ENCODE data around the gene MYBPH. TPM values are rescaled to one million over a fixed set of nuclear protein-coding genes. Genes with fewer than 3 reads are reported as not detected.

MYBPH gene
- total RNA-seq, 4 donors from 2014 or later, result not detected

DNA sequence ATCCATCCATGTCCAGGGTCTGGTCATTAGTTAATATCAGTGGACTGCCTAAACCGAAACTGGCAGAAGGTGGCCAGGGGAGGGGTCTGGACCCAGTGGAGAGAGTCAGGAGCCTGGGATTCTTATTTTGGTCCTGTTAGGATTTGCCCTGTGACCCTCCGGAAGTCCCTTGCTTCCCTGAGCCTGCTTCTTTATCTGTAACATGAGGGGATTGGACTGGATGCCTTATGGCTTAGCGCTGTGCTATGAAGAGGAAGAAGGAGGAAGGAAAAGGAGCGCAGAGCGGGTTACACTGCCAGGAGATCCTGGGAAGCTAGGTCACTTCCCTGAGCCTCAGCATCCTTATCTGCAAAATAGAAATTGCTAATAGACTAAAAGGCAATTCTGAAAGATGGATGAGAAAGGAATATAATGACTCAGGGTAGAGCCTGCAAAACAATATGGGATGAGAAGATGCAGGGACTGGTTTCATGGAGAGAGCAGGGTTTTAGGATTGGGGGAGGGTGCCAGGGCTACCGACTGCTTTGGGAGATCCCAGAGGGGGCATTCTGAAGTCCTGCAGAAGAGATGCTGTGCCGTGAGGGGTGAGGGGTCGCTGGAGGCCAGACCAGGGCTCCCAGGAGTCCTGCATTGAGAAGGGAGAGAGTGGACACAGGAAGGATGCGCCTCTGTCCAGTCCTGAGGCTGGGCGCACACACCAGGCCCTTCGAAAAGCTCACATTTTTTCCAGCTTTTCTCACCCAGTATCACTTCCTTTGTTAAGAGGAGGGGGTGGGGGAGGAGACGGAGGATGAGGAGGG lies 48.6 kb downstream of the MYBPH start:
- Histone ChIP-seq H3K4me3 (peak overlapping the region in 3 of 4 donors; percentile 34 to 64 (median 36)), H3K36me3 (no peaks in the 10 kb centered on the region), H3K27ac (peak overlapping the region in 3 of 4 donors; percentile 43 to 64 (median 54)), H3K4me1 (peaks cover 13 to 50% (median 21%) of the 10 kb centered on the region in 3 donors), H3K9me3 (no peaks in the 10 kb centered on the region), H3K27me3 (peaks cover 0 to 82% (median 0%) of the 10 kb centered on the region in 4 donors)
- 25 to 28% methylated on average over 8 to 9 of the region's 12 CpGs for WGBS, 2 donors
- TF ChIP-seq CTCF (IDR thresholded peaks at IDR 0.05) (no peak), POLR2A (IDR thresholded peaks at IDR 0.05) (no peak)
- DNase-seq, result no peak
- intact Hi-C loops (cut with DNase I), result no loop called here

DNA sequence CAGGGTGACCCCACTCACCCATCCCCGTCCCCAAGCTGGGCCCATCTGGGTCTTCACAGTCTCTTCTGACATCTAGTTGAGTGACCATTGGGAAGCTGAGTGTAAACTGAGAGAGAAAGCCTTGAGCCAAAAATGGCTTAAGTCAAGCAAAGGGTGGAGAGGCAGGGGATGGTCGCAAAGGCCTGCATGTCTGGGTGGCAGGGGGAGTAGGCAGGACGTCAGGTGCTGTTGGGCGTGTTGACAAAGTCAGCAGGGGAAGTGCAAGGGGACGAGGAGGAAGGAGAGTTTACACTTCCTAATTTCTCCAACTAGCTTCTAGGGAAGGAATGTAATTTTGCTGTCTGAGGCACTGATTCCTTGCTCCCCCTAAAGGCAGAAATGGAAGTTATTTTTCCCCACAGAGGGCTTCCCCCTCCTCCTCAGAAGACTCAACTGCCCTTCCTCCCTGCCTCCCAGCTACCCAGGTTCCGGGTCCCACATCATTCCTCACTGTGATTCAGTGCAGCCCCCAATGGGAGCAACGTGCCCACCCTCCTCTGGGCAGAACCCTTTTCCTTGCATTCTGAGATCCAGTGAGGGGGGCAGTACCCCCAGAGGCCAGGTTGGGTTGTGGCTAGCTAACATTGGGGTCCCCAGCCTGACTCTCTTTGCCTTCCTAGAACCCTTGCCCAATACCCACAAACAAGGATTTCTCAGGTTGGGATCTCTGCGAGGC lies 49.3 kb downstream of the MYBPH start:
- Histone ChIP-seq H3K27me3 (peaks cover 0 to 89% (median 0%) of the 10 kb centered on the region in 4 donors), H3K36me3 (no peaks in the 10 kb centered on the region), H3K4me1 (peaks cover 13 to 50% (median 21%) of the 10 kb centered on the region in 3 donors), H3K27ac (peak overlapping the region in 1 of 4 donors; percentile 5), H3K4me3 (no peak overlapping the region), H3K9me3 (no peaks in the 10 kb centered on the region)
- intact Hi-C loops (cut with DNase I), result no loop called here
- DNase-seq, result no peak
- 20 to 32% methylated on average over 6 to 7 of the region's 8 CpGs for WGBS, 2 donors
- TF ChIP-seq CTCF (IDR thresholded peaks at IDR 0.05) (peak in 2 of 6 experiments; percentile 15 to 33), POLR2A (IDR thresholded peaks at IDR 0.05) (no peak)

DNA sequence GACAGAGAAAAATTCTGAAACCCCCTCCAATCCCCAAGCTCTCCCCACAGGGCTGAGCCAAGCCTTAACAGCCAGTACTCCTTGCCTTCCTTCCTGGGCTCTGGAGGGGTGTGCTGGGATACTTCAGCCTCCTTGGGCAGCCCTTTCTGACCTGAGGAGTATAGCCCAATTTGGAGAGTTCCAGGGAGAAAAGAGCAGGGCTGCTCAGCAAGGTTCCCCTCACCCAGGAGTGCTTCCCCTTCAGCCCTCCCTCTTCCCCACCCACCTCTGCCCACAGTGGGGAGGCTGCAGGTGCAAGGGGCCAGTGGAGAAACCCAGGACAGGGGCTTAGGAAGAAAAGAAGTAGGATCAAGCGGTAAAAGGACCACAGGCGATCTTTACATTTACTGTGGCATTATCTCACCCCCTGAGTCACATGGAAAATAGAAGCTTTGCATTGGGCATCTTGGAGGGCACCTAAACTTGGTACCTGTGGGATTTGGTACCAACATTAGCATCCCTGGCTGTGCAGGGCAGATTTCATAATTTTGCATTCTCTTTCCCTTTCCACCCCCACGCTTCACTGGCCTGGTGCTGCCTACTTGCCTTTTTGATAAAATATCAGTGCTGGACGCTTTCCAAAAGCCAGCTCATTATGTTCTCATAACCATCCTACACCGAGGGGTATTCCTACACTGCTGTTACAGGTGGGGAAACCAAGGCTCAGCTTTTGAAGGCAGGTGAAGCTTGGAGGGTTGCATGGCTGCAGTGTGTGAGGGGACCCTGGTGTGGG lies 50.9 kb downstream of the MYBPH start:
- Histone ChIP-seq H3K4me1 (peaks cover 13 to 42% (median 21%) of the 10 kb centered on the region in 3 donors), H3K9me3 (no peaks in the 10 kb centered on the region), H3K4me3 (no peak overlapping the region), H3K27me3 (peaks cover 0 to 99% (median 0%) of the 10 kb centered on the region in 4 donors), H3K36me3 (no peaks in the 10 kb centered on the region), H3K27ac (no peak overlapping the region)
- TF ChIP-seq CTCF (IDR thresholded peaks at IDR 0.05), result no peak
- DNase-seq, result no peak
- intact Hi-C loops (cut with DNase I), result no loop called here
- 56 to 75% methylated on average over 5 of the region's 5 CpGs for WGBS, 2 donors

DNA sequence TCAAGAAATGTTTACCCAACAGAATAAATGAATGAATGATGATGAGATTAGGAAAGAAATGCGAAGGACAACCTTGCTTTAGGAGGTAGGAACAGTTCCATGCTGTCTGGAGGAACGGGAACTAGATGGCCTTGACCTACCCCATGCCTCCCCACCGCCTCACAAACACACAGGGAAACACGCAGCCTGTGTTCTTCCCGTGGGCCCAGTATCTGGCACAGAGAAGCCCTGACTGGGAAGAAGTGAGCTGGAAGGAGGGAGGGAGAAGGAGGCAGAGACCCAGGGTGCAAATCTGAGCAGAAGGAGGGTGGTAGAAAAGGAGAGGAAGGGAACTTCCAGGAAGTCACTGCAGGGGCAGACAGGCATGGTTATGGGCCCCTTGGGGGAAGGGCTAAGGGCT lies 51.6 kb downstream of the MYBPH start:
- Histone ChIP-seq H3K27me3 (peaks cover 0 to 100% (median 2%) of the 10 kb centered on the region in 4 donors), H3K4me3 (no peak overlapping the region), H3K4me1 (peaks cover 13 to 34% (median 21%) of the 10 kb centered on the region in 3 donors), H3K36me3 (no peaks in the 10 kb centered on the region), H3K27ac (no peak overlapping the region), H3K9me3 (no peaks in the 10 kb centered on the region)
- WGBS, 2 donors, result 47 to 49% methylated on average over 5 of the region's 5 CpGs
- no peak for TF ChIP-seq CTCF (IDR thresholded peaks at IDR 0.05)
- no peak for TF ChIP-seq POLR2A (IDR thresholded peaks at IDR 0.05)
- intact Hi-C loops (cut with DNase I), result no loop called here
- no peak for DNase-seq
